HG03097 (cell line): ENCODE results near the gene RASA2.

Experiments used
- ATAC-seq: cut with Tn5 transposase; IDR thresholded peaks from one replicate; pipeline ENCODE4 v1.9.1; 2021; ENCODE audit not compliant: unreplicated experiment, low FRiP score

The RASA2 gene

GRCh38 chr3:141486746-141487520, at the start of gene RASA2:
TSS of gene RASA2 (plus strand) at chr3:141487027. CDS start at chr3:141487084, 57 bp downstream.
- peak; percentile 48 for ATAC-seq

- no peak for ATAC-seq
These were observed 47.2 kb upstream of the RASA2 start for GRCh38 chr3:141439589-141439988.

- no peak for ATAC-seq
These were observed 45.9 kb upstream of the RASA2 start for GRCh38 chr3:141440942-141441341.

- peak; percentile 94 for ATAC-seq
These were observed 45.2 kb upstream of the RASA2 start for GRCh38 chr3:141441381-141442364.

- ATAC-seq, result no peak
These were observed 44.4 kb upstream of the RASA2 start for GRCh38 chr3:141442446-141442845.

- ATAC-seq, result no peak
These were observed 43.9 kb upstream of the RASA2 start for GRCh38 chr3:141442914-141443313.

GRCh38 chr3:141444586-141445285, 42.1 kb upstream of the RASA2 start:
- ATAC-seq, result no peak

- no peak for ATAC-seq
These were observed 40.8 kb upstream of the RASA2 start for GRCh38 chr3:141445990-141446389.

GRCh38 chr3:141446737-141447136, 40.1 kb upstream of the RASA2 start:
- no peak for ATAC-seq

GRCh38 chr3:141447383-141447782, 39.4 kb upstream of the RASA2 start:
- ATAC-seq, result no peak

- ATAC-seq, result no peak
These were observed 38.1 kb upstream of the RASA2 start for GRCh38 chr3:141448606-141449220.

- no peak for ATAC-seq
These were observed 37.4 kb upstream of the RASA2 start for GRCh38 chr3:141449424-141449823.

- no peak for ATAC-seq
These were observed 36.0 kb upstream of the RASA2 start for GRCh38 chr3:141450727-141451375.

- ATAC-seq, result no peak
These were observed 34.8 kb upstream of the RASA2 start for GRCh38 chr3:141452045-141452444.

- no peak for ATAC-seq
These were observed 34.1 kb upstream of the RASA2 start for GRCh38 chr3:141452773-141453172.

- no peak for ATAC-seq
These were observed 32.8 kb upstream of the RASA2 start for GRCh38 chr3:141454054-141454453.

GRCh38 chr3:141454906-141455602, 31.8 kb upstream of the RASA2 start:
- ATAC-seq, result no peak

GRCh38 chr3:141455603-141456300, 31.1 kb upstream of the RASA2 start:
- no peak for ATAC-seq

GRCh38 chr3:141456301-141456625, 30.6 kb upstream of the RASA2 start:
- no peak for ATAC-seq
